ENCODE results near the gene FECH.

FECH gene

GRCh38 chr18:57498682-57499256, 87.7 kb downstream of the FECH start:
- no peak for TF ChIP-seq CTCF (IDR thresholded peaks at IDR 0.05; ENCODE audit: low read depth, low read length)

More at GRCh38 chr18:57498682-57499256, 87.7 kb downstream of the FECH start:
- Histone ChIP-seq H3K36me3 (no peaks in the 10 kb centered on the region), H3K27me3 (ENCODE audit: insufficient read depth, low read depth, severe bottlenecking) (no peaks in the 10 kb centered on the region), H3K9me3 (ENCODE audit: severe bottlenecking) (peaks cover 6% of the 10 kb centered on the region), H3K27ac (no peak overlapping the region), H3K4me3 (ENCODE audit: low read depth, low read length) (no peak overlapping the region)
- DNase-seq, result no peak

Measured in WERI-Rb-1 (cell line).